Thoracic aorta (tissue), 2 donors: ENCODE data around the gene SNX8. TPM values are rescaled to one million over a fixed set of nuclear protein-coding genes. Genes with fewer than 3 reads are reported as not detected.

Experiments
- ATAC-seq: fragments of 150-250 bp; one replicate; pipeline ENCODE4 v1.8.0; 2017; ENCODE audit warnings: low read depth; ENCODE audit not compliant: insufficient number of reproducible peaks, low FRiP score
- DNase-seq: peaks from one replicate; pipeline ENCODE4 v3.0.0-alpha.2; 2020; ENCODE audit warnings: low spot score
- H3K27ac ChIP-seq, 2 donors: fragments of 200-600 bp; sonication (generic); 1 replicate in 1 of 2; 2 replicates in 1 of 2; pipeline ENCODE4 v1.5.1; 2016; ENCODE audit warnings: mild to moderate bottlenecking in 2 of 2, moderate library complexity in 2 of 2
- H3K27me3 ChIP-seq: fragments of 200-600 bp; sonication (generic); replicated peaks from 2 replicates; pipeline ENCODE4 v1.6.0; 2016; ENCODE audit warnings: mild to moderate bottlenecking; ENCODE audit not compliant: insufficient read depth
- H3K36me3 ChIP-seq: fragments of 200-600 bp; sonication (generic); one replicate; pipeline ENCODE4 v1.5.1; 2016
- H3K4me1 ChIP-seq, 2 donors: fragments of 200-600 bp; sonication (generic); 1 replicate in 1 of 2; 2 replicates in 1 of 2; pipeline versions ENCODE4 v1.5.1 to v1.6.0; 2016; ENCODE audit warnings: low read depth in 2 of 2, mild to moderate bottlenecking in 1 of 2; ENCODE audit not compliant: control insufficient read depth in 1 of 2
- H3K4me3 ChIP-seq: fragments of 200-600 bp; sonication (generic); 2 replicates; pipeline ENCODE4 v1.5.1; 2016; ENCODE audit warnings: mild to moderate bottlenecking
- H3K9me3 ChIP-seq: fragments of 200-600 bp; sonication (generic); 2 replicates; pipeline ENCODE4 v1.5.1; 2016
- total RNA-seq, 2 donors: library from RNA; depleted of rRNA; stranded (reverse); fragments of >200 nt; gene quantifications; one replicate each; pipeline versions ENCODE4 v1.1.0 to v1.2.3, GENCODE V29; 2016
- TF ChIP-seq, protein P1 (sequence below): fragments of 200-600 bp; sonication (generic); IDR thresholded peaks from one replicate; pipeline ENCODE4 v1.5.1; 2019; ENCODE audit warnings: antibody characterized with exemption

Gene SNX8
- total RNA-seq, 2 donors from 2014 or later = 6.5 to 29.6 TPM

DNA sequence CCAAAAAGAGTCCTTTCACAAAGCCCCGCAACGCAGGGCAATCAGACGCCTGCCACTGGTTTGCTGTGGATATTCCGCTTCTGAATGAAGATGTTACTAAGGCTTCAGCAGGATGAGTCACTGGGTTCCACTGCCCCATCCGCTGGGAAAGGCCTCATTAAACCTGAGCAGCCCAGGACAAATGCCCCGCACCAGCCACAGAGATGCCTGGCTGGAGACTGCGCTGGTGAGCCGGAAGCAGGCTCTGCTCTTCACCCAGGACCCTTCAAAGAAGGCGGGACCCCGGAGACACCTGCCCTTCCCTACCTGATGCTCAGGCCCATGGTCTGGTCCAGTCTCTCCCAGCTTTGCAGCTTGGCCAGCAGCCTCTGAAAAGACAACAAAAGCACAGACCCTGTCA is 101.3 kb downstream of the SNX8 start:
- no peaks in the 10 kb centered on the region for H3K4me1 ChIP-seq
- TF ChIP-seq, protein P1, sequence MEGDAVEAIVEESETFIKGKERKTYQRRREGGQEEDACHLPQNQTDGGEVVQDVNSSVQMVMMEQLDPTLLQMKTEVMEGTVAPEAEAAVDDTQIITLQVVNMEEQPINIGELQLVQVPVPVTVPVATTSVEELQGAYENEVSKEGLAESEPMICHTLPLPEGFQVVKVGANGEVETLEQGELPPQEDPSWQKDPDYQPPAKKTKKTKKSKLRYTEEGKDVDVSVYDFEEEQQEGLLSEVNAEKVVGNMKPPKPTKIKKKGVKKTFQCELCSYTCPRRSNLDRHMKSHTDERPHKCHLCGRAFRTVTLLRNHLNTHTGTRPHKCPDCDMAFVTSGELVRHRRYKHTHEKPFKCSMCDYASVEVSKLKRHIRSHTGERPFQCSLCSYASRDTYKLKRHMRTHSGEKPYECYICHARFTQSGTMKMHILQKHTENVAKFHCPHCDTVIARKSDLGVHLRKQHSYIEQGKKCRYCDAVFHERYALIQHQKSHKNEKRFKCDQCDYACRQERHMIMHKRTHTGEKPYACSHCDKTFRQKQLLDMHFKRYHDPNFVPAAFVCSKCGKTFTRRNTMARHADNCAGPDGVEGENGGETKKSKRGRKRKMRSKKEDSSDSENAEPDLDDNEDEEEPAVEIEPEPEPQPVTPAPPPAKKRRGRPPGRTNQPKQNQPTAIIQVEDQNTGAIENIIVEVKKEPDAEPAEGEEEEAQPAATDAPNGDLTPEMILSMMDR = no peak
- DNase-seq (no peak), ATAC-seq (no peak)
- peaks cover 41% of the 10 kb centered on the region for H3K36me3 ChIP-seq
- H3K27me3 ChIP-seq = no peaks in the 10 kb centered on the region
- H3K27ac ChIP-seq = no peak overlapping the region
- H3K9me3 ChIP-seq = no peaks in the 10 kb centered on the region
- H3K4me3 ChIP-seq = no peak overlapping the region

DNA sequence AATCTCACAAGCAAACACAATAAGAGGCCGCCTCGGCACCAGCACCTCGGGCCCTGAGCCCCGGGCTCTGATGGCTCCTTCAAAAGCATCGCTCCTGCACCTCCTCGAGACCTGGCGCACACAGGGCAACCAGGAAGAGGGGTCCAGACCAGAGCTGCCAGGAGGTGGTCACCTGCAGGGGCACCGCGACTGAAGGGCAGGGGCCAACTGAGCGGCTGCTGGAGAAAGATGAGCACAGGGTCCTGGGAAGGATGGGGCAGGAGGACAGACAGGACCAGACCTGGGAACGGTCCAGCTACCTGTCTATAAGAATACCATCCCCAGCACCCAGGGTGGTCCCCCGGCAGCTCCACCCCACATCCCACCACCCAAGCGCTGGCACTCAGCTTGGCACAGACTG is 102.3 kb downstream of the SNX8 start:
- Histone ChIP-seq H3K27ac (no peak overlapping the region), H3K4me3 (no peak overlapping the region), H3K36me3 (peaks cover 34% of the 10 kb centered on the region), H3K27me3 (no peaks in the 10 kb centered on the region), H3K4me1 (no peaks in the 10 kb centered on the region), H3K9me3 (no peaks in the 10 kb centered on the region)
- DNase-seq = no peak
- ATAC-seq = no peak
- TF ChIP-seq, protein P1 = no peak

DNA sequence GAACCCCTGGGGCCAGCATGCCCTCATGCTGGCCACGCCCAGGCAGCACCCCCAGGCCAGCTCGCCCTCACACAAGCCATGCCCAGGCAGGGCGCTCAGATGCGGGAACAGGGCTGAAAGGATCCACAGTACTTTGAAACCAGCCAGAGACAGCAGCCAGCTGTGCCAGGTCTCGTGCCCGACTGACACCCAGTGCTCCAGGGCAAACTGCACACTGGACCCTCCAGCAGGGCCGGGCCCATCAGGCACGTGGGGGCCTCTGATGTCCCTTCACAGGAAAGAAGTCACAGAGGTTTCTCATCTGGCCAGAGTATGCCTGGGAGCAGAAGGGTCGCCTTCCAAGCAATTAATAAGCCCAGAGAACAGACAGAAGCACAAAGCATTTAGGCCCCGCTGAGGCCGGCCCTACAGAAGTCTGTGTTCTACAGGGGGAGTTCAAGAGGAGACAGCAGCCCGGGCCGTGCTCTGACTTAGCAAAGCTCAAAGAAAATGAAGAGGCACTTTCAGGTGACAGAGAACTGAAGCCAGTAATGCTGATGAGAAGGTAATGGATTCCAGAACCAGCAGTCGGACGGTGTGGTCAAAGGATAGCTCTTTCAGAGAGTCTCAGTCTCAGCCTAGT is 102.9 kb downstream of the SNX8 start:
- TF ChIP-seq, protein P1 = no peak
- Histone ChIP-seq H3K4me3 (no peak overlapping the region), H3K4me1 (no peaks in the 10 kb centered on the region), H3K36me3 (peaks cover 29% of the 10 kb centered on the region), H3K27ac (no peak overlapping the region), H3K9me3 (no peaks in the 10 kb centered on the region), H3K27me3 (no peaks in the 10 kb centered on the region)
- no peak for ATAC-seq
- no peak for DNase-seq

DNA sequence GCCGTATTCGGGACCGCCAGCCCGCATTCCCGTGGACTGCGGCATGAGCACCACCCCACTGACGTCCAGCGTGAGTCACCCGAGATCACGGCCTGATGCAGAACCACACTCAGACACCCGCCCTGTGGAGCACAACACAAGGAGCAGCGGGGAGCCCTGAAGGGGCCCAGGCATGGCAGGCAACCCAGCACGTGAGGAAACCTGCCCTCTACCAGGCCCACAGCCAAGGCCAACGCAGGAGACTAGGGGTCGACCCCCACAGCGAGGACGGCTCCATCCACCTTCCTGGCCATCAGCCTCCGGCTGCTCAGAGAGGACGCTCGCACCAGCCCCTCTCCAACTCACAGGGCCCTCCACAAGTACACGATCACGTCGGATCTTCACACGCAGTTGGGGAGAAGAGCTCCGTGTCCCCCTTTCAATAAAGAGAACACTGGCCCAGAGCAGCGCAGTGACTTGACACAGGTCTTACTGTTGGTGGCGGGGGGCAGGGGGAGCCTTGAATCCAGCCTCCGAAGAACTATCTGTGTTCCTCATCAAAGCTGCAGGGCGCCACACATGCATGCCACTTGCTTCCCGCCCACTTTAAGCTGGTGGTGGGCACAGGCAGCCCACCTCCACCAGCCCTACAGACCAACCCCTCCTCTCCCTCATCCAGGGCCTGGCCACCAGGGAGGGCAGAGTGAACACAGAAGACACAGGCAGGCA is 103.5 kb downstream of the SNX8 start:
- DNase-seq = no peak
- peaks cover 22% of the 10 kb centered on the region for H3K36me3 ChIP-seq

DNA sequence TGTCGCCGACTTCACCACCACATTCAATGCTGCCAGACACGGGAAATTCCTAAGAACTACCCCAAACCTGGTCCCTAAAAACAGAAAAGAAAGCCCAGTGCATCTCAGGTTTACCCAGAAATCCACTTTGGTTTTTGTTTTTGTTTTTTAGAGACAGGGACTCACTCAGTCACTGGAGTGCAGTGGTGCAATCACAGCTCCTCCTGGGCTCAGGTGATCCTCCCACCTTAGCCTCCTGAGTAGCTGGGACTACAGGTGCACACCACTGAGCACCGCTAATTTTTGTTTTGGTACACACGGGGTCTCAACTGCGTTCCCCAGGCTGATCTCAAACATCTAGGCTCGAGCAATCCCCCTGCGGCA is 104.3 kb downstream of the SNX8 start:
- no peaks in the 10 kb centered on the region for H3K9me3 ChIP-seq
- TF ChIP-seq, protein P1 = no peak
- peaks cover 4 to 9% of the 10 kb centered on the region in 2 donors for H3K4me1 ChIP-seq
- H3K36me3 ChIP-seq = peaks cover 17% of the 10 kb centered on the region
- no peak overlapping the region for H3K27ac ChIP-seq
- DNase-seq (no peak), ATAC-seq (no peak)
- no peak overlapping the region for H3K4me3 ChIP-seq
- no peaks in the 10 kb centered on the region for H3K27me3 ChIP-seq

More for the DNA sequence above, 103.5 kb downstream of the SNX8 start:
- H3K9me3 ChIP-seq = no peaks in the 10 kb centered on the region
- H3K4me1 ChIP-seq = peaks cover 0 to under 1% of the 10 kb centered on the region in 2 donors
- TF ChIP-seq, protein P1 = no peak
- no peak overlapping the region for H3K27ac ChIP-seq
- no peak overlapping the region for H3K4me3 ChIP-seq
- H3K27me3 ChIP-seq = no peaks in the 10 kb centered on the region
- ATAC-seq = no peak
